GM21423 (cell line): Measurements from ENCODE around the gene SCLY.

Source experiments
- ATAC-seq: cut with Tn5 transposase; IDR thresholded peaks from one replicate; pipeline ENCODE4 v1.9.1; 2021; ENCODE audit warnings: mild to moderate bottlenecking, moderate library complexity; ENCODE audit not compliant: unreplicated experiment

The SCLY gene

DNA sequence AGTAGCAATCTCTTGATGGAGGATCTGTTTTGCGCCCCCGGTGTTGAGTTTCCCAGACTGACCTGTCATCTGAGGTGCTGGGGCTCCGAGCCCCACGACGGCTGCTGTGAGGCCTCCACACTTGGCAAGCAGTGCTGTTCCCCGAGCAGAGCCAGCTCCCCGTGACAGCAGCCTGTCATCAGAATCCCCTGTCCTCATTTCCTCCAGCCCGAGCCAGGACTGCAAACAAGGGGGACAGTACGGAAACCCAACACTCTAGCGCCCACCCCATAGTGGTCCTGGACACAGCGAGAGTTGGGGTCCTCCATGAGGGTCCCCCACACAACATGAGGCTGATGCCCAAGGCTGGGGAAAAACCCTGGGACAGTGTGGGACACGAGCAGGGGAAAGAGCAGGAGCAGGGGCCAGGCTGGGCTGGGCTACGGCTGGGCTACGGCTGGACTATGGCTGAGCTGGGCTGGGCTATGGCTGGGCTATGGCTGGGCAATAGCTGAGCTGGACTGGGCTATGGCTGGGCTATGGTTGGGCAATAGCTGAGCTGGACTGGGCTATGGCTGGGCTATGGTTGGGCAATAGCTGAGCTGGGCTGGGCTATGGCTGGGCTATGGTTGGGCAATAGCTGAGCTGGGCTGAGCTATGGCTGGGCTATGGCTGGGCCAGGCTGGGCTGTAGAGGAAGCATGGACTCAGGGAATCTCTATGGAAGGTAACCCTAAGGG, 76.2 kb downstream of the SCLY start:
- ATAC-seq, result no peak

GRCh38 chr2:238137885-238138284, 77.1 kb downstream of the SCLY start:
- no peak for ATAC-seq

DNA sequence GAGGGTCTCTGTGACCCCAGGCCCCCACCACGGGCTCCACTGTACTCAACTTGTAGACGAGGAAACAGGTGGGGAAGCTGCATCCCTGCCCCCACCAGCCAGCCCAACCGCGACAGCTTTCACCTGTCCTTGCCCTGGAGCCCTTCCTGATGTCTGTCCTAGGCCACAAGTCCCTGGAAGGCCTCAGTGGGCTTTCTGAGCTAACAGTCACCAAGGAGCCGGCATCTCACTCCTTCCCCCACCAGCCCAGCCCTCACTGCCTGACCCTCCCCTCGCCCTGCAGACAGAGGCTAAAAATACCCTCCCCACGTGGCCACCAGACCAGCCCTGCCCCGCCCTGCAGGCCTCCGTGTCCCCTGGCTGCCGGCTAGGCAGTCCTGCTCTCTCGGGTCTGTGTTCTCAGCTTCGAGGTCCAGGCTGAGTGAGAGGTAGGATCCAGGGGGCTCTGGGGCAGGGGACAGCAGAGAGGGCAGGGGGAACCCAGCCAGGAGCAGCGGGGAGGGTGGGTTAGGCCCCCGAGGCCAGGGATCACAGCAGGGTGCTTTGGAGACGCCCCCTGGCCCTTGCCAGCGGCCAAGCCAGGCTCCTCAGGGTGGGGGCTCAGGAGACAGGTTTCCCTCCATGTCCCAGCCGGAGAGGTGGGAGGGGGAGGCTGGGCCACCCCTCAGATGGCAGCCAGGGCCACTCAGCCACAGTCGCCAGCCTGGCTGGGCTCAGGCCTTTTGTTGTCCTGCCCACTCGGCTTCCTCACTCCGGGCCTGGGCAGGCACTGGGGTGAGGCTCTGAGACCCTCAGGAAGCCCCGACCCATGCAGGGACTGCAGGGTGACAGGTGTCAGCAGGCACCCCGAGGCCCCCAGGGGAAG, 77.8 kb downstream of the SCLY start, which contains the start of gene KLHL30:
KLHL30 (plus strand) TSS at position 338 of the 865 bp plus-strand sequence. CDS start 2,087 bp downstream, outside the sequence.
- ATAC-seq, result no peak

- no peak for ATAC-seq
Observed at GRCh38 chr2:238139196-238140039, 78.6 kb downstream of the SCLY start.

DNA sequence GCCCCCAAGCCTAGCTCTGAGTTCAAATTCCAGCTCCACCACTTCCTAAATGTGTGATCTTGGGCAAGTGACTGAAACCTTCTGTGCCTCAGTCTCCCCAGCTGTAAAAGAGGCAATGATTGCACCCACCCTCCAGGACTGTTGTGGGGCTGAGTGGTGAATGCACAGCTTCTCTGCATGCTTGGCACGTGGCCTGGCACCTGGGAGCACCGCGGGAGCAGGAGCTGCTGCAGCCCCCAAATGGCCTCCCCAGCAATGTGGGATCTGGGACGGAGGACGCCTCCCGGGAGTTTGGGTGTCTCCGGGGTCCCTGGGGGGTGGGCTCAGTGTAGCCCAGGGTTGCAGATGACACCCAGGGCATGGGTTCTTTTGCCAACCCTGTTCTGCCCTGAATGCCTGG, 79.2 kb downstream of the SCLY start:
- no peak for ATAC-seq

DNA sequence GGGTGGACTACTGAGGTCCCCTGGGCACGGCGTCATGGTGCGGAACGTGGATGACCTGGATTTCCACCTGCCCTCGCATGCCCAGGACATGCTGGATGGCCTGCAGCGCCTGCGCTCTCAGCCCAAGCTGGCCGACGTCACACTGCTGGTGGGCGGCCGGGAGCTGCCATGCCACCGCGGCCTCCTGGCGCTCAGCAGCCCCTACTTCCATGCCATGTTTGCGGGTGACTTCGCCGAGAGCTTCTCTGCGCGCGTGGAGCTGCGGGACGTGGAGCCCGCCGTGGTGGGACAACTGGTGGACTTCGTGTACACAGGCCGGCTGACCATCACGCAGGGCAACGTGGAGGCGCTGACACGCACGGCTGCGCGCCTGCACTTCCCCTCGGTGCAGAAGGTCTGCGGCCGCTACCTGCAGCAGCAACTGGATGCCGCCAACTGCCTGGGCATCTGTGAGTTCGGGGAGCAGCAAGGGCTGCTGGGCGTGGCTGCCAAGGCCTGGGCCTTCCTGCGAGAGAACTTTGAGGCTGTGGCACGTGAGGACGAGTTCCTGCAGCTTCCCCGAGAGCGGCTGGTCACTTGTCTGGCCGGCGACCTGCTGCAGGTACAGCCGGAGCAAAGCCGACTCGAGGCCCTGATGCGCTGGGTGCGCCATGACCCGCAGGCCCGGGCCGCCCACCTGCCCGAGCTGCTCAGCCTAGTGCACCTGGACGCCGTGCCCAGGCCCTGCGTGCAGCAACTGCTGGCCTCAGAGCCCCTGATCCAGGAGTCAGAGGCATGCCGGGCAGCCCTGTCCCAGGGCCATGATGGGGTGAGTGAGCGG, 80.1 kb downstream of the SCLY start:
- no peak for ATAC-seq

- no peak for ATAC-seq
Observed at GRCh38 chr2:238141541-238142318, 80.9 kb downstream of the SCLY start.

DNA sequence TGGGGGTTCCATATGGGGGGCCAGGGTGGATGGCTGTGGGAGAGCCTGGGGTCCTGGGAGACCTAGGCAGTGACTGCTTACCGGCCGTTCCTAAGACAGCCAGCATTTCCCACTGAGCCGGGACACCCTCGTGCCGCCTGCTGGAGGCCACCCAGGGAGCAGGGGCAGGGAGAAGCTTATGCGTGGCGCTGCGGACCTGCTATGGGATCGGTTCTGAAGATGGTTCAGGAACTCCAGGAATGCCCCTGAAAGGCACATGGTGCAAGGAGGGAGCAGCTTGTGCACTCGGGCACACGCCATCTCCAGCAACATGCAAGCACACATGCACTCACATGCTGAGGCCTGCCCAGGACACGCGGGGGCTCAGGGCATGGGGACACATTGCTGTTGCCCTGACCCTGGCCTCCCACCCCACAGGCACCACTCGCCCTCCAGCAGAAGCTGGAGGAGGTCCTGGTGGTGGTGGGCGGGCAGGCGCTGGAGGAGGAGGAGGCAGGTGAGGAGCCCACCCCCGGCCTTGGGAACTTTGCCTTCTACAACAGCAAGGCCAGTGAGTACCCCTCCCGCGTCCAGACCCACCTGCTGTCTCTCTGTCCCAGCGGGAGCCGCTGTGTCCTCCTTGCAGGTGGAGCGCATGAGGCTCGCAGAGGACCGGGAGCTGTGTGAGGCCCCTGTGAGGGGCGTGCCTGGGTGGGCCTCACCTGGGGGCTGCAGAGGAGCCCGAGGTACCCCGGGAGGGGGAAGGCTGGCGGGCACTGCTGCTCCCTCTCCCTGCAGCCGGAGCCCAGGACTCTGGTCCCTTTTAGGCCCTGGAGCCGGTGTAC, 81.8 kb downstream of the SCLY start:
- ATAC-seq, result no peak

DNA sequence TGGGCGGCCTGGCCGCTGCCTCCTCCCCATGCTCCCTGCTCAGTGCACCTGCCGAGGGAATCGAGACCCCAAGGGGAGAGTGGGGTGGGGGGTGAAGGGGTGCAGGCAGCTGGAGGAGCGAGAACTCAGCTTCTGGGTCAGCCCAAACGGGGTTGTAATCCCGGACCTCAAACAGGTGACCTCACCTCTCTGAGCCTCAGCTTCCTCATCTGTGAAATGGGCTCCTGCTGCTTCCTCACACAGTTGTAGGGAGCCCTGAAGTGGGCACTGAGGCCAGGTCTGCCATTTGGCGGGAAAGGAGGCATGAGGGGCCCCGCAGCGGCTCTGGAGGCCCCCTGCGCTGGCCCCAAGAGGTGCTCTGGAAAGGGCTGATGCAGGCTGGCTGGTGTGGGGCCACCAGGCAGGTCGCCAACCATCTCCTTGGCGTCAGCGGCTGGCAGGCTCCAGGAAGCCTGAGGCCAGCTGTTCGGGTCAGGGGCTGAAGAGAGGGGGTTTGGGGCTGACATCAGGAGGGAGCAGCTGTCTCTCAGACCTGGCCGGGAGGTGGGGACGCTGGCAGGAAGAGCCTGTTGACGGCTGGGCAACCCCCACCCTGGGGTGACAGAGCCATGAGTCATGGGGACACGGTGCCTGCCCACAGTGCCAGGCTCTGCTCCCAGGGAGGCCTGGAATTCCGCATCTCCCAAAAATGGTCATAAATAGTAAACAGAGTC, 82.6 kb downstream of the SCLY start:
- ATAC-seq, result no peak

DNA sequence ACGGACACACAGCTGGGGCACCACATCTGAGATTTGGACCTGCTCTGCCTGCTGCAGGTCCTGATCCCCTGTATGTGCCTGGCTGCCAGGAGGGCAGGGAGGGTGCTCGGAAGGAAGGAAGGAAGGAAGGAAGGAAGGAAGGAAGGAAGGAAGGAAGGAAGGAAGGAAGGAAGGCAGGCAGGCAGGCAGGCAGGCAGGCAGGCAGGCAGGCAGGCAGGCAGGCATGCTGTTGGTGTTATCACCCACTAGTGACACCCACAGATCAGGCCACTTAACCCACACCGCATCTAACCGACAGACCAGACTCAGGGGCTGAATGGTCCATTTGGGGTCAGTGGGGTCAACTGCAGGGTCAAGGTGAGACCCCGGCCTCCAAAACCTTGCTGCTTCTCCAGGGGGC, 83.5 kb downstream of the SCLY start:
- no peak for ATAC-seq

GRCh38 chr2:238145046-238145445, 84.2 kb downstream of the SCLY start:
- ATAC-seq, result no peak

- no peak for ATAC-seq
Observed at GRCh38 chr2:238145851-238146250, 85.0 kb downstream of the SCLY start.

DNA sequence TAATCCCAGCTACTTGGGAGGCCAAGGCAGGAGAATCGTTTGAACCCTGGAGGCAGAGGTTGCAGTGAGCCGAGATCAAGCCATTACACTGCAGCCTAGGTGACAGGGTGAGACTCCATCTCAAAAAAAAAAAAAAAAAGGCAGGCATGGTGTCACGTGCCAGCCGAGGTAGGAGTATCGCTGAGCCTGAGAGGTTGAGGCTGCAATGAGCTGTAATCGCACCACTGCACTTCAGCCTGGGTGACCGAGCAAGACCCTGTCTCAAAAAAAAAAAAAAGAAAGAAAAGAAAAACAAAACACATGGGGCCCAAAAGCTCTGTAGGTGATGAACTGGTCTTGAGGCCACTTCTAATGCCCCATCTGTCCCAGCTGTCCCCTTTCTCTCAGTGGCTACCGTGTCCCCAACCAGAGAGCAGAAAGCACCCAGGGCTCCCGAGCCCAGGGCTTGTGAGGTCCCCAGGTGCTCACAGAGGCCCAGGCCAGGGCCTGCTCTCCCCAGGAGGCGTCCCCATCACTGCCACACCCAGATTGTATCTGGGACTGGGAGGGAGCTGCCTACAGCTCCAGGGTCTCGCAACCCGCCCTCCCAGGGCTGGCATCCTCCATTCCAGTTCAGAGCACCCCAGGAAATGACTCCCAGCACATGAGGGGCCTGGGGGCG, 86.2 kb downstream of the SCLY start:
- ATAC-seq, result no peak

DNA sequence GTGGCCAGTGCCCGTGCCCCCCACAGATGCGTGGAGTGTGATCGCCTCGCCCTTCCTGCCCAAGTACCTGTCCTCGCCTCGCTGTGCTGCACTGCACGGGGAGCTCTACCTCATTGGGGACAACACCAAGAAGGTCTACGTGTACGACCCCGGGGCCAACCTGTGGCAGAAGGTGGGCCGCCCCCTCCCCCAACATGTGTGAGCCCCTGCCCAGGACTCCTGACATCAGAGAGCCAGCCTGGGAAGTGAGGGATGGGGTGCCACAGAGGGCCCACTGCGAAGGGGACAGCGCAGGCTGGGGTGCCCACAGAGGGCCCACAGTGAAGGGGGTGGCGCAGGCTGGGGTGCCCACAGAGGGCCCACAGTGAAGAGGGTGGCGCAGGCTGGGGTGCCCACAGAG, 88.2 kb downstream of the SCLY start:
- no peak for ATAC-seq
